Measurements from ENCODE around the gene KCNH2. TPM values are rescaled to one million over a fixed set of nuclear protein-coding genes. Genes with fewer than 3 reads are reported as not detected.

KCNH2 gene
- total and polyA plus RNA-seq, 2 of the 13 experiments (the other 11 are each of a cell fraction or from before 2014, with no cell fraction given) = 0.09 to 0.11 TPM

DNA sequence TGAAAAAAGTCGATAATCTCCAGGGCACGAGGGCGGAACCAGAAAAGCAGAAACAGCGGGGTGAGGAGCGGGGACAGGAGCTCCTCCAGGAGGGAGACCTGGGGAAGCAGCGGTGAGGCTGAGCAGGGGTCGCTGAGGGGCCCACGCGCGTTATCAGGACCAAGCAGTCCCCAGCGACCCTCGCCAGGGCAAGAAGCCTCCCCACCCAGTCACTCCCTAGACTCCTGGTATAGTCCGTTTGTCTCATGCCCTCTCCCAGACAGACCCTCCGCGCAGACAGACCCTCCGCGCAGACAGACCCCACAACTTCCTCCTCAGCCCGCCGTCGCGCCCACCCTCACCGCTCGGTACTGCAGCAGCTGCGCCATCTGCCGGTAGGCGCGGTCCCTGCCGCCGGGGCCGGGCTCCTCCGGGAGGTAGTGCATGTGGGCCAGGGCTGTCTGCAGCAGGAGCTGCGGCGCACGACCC is 39.9 kb upstream of the KCNH2 start (continued):
- TF ChIP-seq, protein P1, sequence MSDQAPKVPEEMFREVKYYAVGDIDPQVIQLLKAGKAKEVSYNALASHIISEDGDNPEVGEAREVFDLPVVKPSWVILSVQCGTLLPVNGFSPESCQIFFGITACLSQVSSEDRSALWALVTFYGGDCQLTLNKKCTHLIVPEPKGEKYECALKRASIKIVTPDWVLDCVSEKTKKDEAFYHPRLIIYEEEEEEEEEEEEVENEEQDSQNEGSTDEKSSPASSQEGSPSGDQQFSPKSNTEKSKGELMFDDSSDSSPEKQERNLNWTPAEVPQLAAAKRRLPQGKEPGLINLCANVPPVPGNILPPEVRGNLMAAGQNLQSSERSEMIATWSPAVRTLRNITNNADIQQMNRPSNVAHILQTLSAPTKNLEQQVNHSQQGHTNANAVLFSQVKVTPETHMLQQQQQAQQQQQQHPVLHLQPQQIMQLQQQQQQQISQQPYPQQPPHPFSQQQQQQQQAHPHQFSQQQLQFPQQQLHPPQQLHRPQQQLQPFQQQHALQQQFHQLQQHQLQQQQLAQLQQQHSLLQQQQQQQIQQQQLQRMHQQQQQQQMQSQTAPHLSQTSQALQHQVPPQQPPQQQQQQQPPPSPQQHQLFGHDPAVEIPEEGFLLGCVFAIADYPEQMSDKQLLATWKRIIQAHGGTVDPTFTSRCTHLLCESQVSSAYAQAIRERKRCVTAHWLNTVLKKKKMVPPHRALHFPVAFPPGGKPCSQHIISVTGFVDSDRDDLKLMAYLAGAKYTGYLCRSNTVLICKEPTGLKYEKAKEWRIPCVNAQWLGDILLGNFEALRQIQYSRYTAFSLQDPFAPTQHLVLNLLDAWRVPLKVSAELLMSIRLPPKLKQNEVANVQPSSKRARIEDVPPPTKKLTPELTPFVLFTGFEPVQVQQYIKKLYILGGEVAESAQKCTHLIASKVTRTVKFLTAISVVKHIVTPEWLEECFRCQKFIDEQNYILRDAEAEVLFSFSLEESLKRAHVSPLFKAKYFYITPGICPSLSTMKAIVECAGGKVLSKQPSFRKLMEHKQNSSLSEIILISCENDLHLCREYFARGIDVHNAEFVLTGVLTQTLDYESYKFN (CRISPR knock-in tag; conservative IDR thresholded peaks at IDR 0.05) = no peak
- no peak for TF ChIP-seq ZEB1 (IDR thresholded peaks at IDR 0.05; ENCODE audit: insufficient replicate concordance, low read depth)
- peak; percentile 47 for TF ChIP-seq XRCC5 (optimal IDR thresholded peaks at IDR 0.05; ENCODE audit: low read length)
- TF ChIP-seq ZC3H4 (CRISPR knock-in tag; IDR thresholded peaks at IDR 0.05; ENCODE audit: borderline replicate concordance) = no peak
- no peak for TF ChIP-seq SNAPC5 (CRISPR knock-in tag; IDR thresholded peaks at IDR 0.05; ENCODE audit: borderline replicate concordance)
- no peak for TF ChIP-seq ZNF792 (CRISPR knock-in tag; IDR thresholded peaks at IDR 0.05)
- 0 out of 2 replicates have a peak, but pooled peaks have one; percentile 20 for TF ChIP-seq CHD2 (IDR thresholded peaks at IDR 0.05; ENCODE audit: low read depth, low read length)
- no peak for TF ChIP-seq PRMT3 (CRISPR knock-in tag; IDR thresholded peaks at IDR 0.05; ENCODE audit: borderline replicate concordance, low read depth)
- no peak for TF ChIP-seq WIZ (CRISPR knock-in tag; IDR thresholded peaks at IDR 0.05)
- no peak for TF ChIP-seq GMEB1 (CRISPR knock-in tag; IDR thresholded peaks at IDR 0.05; ENCODE audit: borderline replicate concordance)
- no peak for TF ChIP-seq ZNF354B (CRISPR knock-in tag; IDR thresholded peaks at IDR 0.05)
- TF ChIP-seq, protein P2, sequence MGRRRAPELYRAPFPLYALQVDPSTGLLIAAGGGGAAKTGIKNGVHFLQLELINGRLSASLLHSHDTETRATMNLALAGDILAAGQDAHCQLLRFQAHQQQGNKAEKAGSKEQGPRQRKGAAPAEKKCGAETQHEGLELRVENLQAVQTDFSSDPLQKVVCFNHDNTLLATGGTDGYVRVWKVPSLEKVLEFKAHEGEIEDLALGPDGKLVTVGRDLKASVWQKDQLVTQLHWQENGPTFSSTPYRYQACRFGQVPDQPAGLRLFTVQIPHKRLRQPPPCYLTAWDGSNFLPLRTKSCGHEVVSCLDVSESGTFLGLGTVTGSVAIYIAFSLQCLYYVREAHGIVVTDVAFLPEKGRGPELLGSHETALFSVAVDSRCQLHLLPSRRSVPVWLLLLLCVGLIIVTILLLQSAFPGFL (CRISPR knock-in tag; IDR thresholded peaks at IDR 0.05) = no peak
- TF ChIP-seq PCBP2 (optimal IDR thresholded peaks at IDR 0.05; ENCODE audit: low read depth, low read length, poor library complexity, severe bottlenecking) = no peak
- peak; percentile 17; the same call in 1 of the 2 replicates for TF ChIP-seq RXRA (CRISPR knock-in tag; IDR thresholded peaks at IDR 0.05)
- TF ChIP-seq MEF2D (CRISPR knock-in tag; IDR thresholded peaks at IDR 0.05) = no peak
- no peak for TF ChIP-seq PHF5A (CRISPR knock-in tag; IDR thresholded peaks at IDR 0.05; ENCODE audit: low read depth, unreplicated experiment)
- 0 out of 2 replicates have a peak, but pooled peaks have one; percentile 34 for TF ChIP-seq ZNF317 (CRISPR knock-in tag; IDR thresholded peaks at IDR 0.05)
- no peak for TF ChIP-seq SIX4 (CRISPR knock-in tag; IDR thresholded peaks at IDR 0.05)
- no peak for TF ChIP-seq ZKSCAN5 (CRISPR knock-in tag; IDR thresholded peaks at IDR 0.05)
- no peak for TF ChIP-seq ZNF12 (CRISPR knock-in tag; IDR thresholded peaks at IDR 0.05)
- no peak for TF ChIP-seq SMAD1 (CRISPR knock-in tag; IDR thresholded peaks at IDR 0.05; ENCODE audit: borderline replicate concordance, low read depth)
- no peak for TF ChIP-seq NKX3-1 (CRISPR knock-in tag; IDR thresholded peaks at IDR 0.05)
- TF ChIP-seq ZNF3 (CRISPR knock-in tag; IDR thresholded peaks at IDR 0.05) = no peak
- no peak for TF ChIP-seq ZNF17 (CRISPR knock-in tag; IDR thresholded peaks at IDR 0.05)
- TF ChIP-seq YEATS4 (CRISPR knock-in tag; IDR thresholded peaks at IDR 0.05; ENCODE audit: borderline replicate concordance) = no peak
- no peak for TF ChIP-seq MED13 (CRISPR knock-in tag; IDR thresholded peaks at IDR 0.05)
- no peak for TF ChIP-seq ADNP (CRISPR knock-in tag; IDR thresholded peaks at IDR 0.05)
- TF ChIP-seq ZFAT (CRISPR knock-in tag; conservative IDR thresholded peaks at IDR 0.05) = no peak

Measured in HepG2 (cell line).